GM21529 (cell line): ENCODE data around the gene SMC1A.
"Not testable (repeated sequence)": the region's sequence is repeated elsewhere in the genome, so short reads cannot be mapped to it uniquely, and the experiment has no call there.

Experiments
- ATAC-seq: cut with Tn5 transposase; IDR thresholded peaks from one replicate; pipeline ENCODE4 v1.9.1; 2021; ENCODE audit not compliant: unreplicated experiment

SMC1A gene

GRCh38 chrX:53422086-53422860, at the start of gene SMC1A:
TSS of gene SMC1A (minus strand) at chrX:53422654. CDS start at chrX:53422600, 54 bp downstream.
- ATAC-seq, result peak; percentile 91

- no peak for ATAC-seq
Measured at GRCh38 chrX:53471346-53471745, 48.9 kb upstream of the SMC1A start.

- not testable (repeated sequence) for ATAC-seq
Measured at GRCh38 chrX:53468659-53469058, 46.2 kb upstream of the SMC1A start.

- no peak for ATAC-seq
Measured at GRCh38 chrX:53458082-53458481, 35.6 kb upstream of the SMC1A start.

GRCh38 chrX:53456254-53456653, 33.8 kb upstream of the SMC1A start:
- no peak for ATAC-seq

GRCh38 chrX:53452812-53453211, 30.4 kb upstream of the SMC1A start:
- no peak for ATAC-seq

GRCh38 chrX:53449632-53450031, 27.2 kb upstream of the SMC1A start:
- no peak for ATAC-seq

- no peak for ATAC-seq
Measured at GRCh38 chrX:53447441-53447840, 25.0 kb upstream of the SMC1A start.

GRCh38 chrX:53445977-53446376, 23.5 kb upstream of the SMC1A start:
- no peak for ATAC-seq

- ATAC-seq, result no peak
Measured at GRCh38 chrX:53442322-53442631, 19.8 kb upstream of the SMC1A start.

- peak; percentile 50 for ATAC-seq
Measured at GRCh38 chrX:53441531-53442321, 19.3 kb upstream of the SMC1A start.

GRCh38 chrX:53440621-53441517, 18.4 kb upstream of the SMC1A start:
- no peak for ATAC-seq

GRCh38 chrX:53440101-53440500, 17.6 kb upstream of the SMC1A start:
- no peak for ATAC-seq

GRCh38 chrX:53438832-53439230, 16.4 kb upstream of the SMC1A start:
- no peak for ATAC-seq

- no peak for ATAC-seq
Measured at GRCh38 chrX:53438174-53438831, 15.8 kb upstream of the SMC1A start.

GRCh38 chrX:53437206-53437605, 14.8 kb upstream of the SMC1A start:
- no peak for ATAC-seq

GRCh38 chrX:53435997-53436396, 13.5 kb upstream of the SMC1A start:
- peak; percentile 77 for ATAC-seq

- peak; percentile 94 for ATAC-seq
Measured at GRCh38 chrX:53433651-53434639, 11.5 kb upstream of the SMC1A start, which contains the start of gene HSD17B10. TSS of gene HSD17B10 (minus strand) at chrX:53434370. CDS start at chrX:53434345, 25 bp downstream.

- no peak for ATAC-seq
Measured at GRCh38 chrX:53430231-53430630, 7.8 kb upstream of the SMC1A start.

GRCh38 chrX:53429755-53430154, 7.3 kb upstream of the SMC1A start:
- ATAC-seq, result no peak
